Renal cortical epithelial cell (primary cell): ENCODE data around the gene KRT28. TPM values are rescaled to one million over a fixed set of nuclear protein-coding genes. Genes with fewer than 3 reads are reported as not detected.
"Not testable (repeated sequence)": the region's sequence is repeated elsewhere in the genome, so short reads cannot be mapped to it uniquely, and the experiment has no call there.

Source experiments
- DNase-seq: peaks from one replicate; pipeline ENCODE4 v3.0.0-alpha.2; 2011; ENCODE audit warnings: low read depth
- total RNA-seq: library from RNA; depleted of rRNA; stranded (reverse); fragments of >200 nt; gene quantifications from 2 replicates; pipeline ENCODE4 v1.2.3, GENCODE V29; 2014

The KRT28 gene
- total RNA-seq, 1 donor from 2014 or later, result not detected

GRCh38 chr17:40779181-40779909, 20.4 kb downstream of the KRT28 start:
- DNase-seq, result no peak

- DNase-seq, result no peak
These were observed 21.3 kb downstream of the KRT28 start for GRCh38 chr17:40778461-40778860.

GRCh38 chr17:40777971-40778370, 21.8 kb downstream of the KRT28 start:
- no peak for DNase-seq

GRCh38 chr17:40777459-40777858, 22.3 kb downstream of the KRT28 start:
- DNase-seq, result no peak

- no peak for DNase-seq
These were observed 23.8 kb downstream of the KRT28 start for GRCh38 chr17:40775945-40776344.

GRCh38 chr17:40772101-40772500, 27.7 kb downstream of the KRT28 start, which contains the start of gene KRT26:
TSS of gene KRT26 (minus strand) at chr17:40772201. CDS start at chr17:40772113, 88 bp downstream.
- no peak for DNase-seq

GRCh38 chr17:40765657-40766056, 34.1 kb downstream of the KRT28 start:
- no peak for DNase-seq

- DNase-seq, result no peak
These were observed 36.0 kb downstream of the KRT28 start for GRCh38 chr17:40763752-40764151.

- no peak for DNase-seq
These were observed 39.4 kb downstream of the KRT28 start for GRCh38 chr17:40760105-40761016.

GRCh38 chr17:40755231-40755630, 44.5 kb downstream of the KRT28 start, which contains the start of gene KRT25:
TSS of gene KRT25 (minus strand) at chr17:40755331. CDS start at chr17:40755271, 60 bp downstream.
- DNase-seq, result no peak

GRCh38 chr17:40753804-40754203, 46.0 kb downstream of the KRT28 start:
- peak; percentile 50 for DNase-seq

GRCh38 chr17:40751065-40751464, 48.7 kb downstream of the KRT28 start:
- DNase-seq, result no peak

GRCh38 chr17:40750391-40750790, 49.4 kb downstream of the KRT28 start:
- no peak for DNase-seq

- DNase-seq, result not testable (repeated sequence)
These were observed 51.1 kb downstream of the KRT28 start for GRCh38 chr17:40748666-40749065.

Other genes starting within 250 kb of the KRT28 start
- not detected in 2 replicates for gene CCR7, start 234.5 kb downstream of the KRT28 start, total RNA-seq
- gene SMARCE1, start 152.1 kb downstream of the KRT28 start, total RNA-seq, result 70.5 and 126 TPM in 2 replicates
- 1.7 and 10.9 TPM in 2 replicates for gene KRT222, start 134.8 kb downstream of the KRT28 start, total RNA-seq
- not detected in 2 replicates for gene KRT24, start 96.2 kb downstream of the KRT28 start, total RNA-seq
- gene KRT25, start 44.6 kb downstream of the KRT28 start, total RNA-seq, result not detected in 2 replicates
- gene KRT26, start 27.8 kb downstream of the KRT28 start, total RNA-seq, result not detected in 2 replicates
- gene KRT27, start 17.4 kb downstream of the KRT28 start, total RNA-seq, result not detected in 2 replicates
- 3.6 and 4.6 TPM in 2 replicates for gene KRT10, start 22.7 kb upstream of the KRT28 start, total RNA-seq
- gene KRT12, start 67.3 kb upstream of the KRT28 start, total RNA-seq, result not detected in 2 replicates
- gene KRT20, start 85.3 kb upstream of the KRT28 start, total RNA-seq, result not detected in 2 replicates
- gene KRT23, start 137.7 kb upstream of the KRT28 start, total RNA-seq, result 1.2 and 68.1 TPM in 2 replicates
- not detected in 2 replicates for gene KRT39, start 167.0 kb upstream of the KRT28 start, total RNA-seq
- gene KRT40, start 184.4 kb upstream of the KRT28 start, total RNA-seq, result not detected in 2 replicates
- not detected in 2 replicates for gene KRTAP3-3, start 194.2 kb upstream of the KRT28 start, total RNA-seq
- gene KRTAP3-2, start 199.9 kb upstream of the KRT28 start, total RNA-seq, result not detected in 2 replicates
- gene KRTAP3-1, start 209.2 kb upstream of the KRT28 start, total RNA-seq, result not detected in 2 replicates
- gene KRTAP1-5, start 227.2 kb upstream of the KRT28 start, total RNA-seq, result not detected in 2 replicates
- not detected in 2 replicates for gene KRTAP1-4, start 230.2 kb upstream of the KRT28 start, total RNA-seq
- gene KRTAP1-3, start 234.9 kb upstream of the KRT28 start, total RNA-seq, result not detected in 2 replicates
- gene KRTAP1-1, start 241.5 kb upstream of the KRT28 start, total RNA-seq, result 0.25 and 0.35 TPM in 2 replicates
- gene KRTAP2-1, start 247.4 kb upstream of the KRT28 start, total RNA-seq, result not detected in 2 replicates